GM21528 (cell line): Measurements from ENCODE around the gene C20orf202.
"Not testable (repeated sequence)": the region's sequence is repeated elsewhere in the genome, so short reads cannot be mapped to it uniquely, and the experiment has no call there.

Experiments
- ATAC-seq: cut with Tn5 transposase; IDR thresholded peaks from one replicate; pipeline ENCODE4 v1.9.1; 2021; ENCODE audit warnings: mild to moderate bottlenecking, moderate library complexity; ENCODE audit not compliant: unreplicated experiment, low FRiP score

The C20orf202 gene

DNA sequence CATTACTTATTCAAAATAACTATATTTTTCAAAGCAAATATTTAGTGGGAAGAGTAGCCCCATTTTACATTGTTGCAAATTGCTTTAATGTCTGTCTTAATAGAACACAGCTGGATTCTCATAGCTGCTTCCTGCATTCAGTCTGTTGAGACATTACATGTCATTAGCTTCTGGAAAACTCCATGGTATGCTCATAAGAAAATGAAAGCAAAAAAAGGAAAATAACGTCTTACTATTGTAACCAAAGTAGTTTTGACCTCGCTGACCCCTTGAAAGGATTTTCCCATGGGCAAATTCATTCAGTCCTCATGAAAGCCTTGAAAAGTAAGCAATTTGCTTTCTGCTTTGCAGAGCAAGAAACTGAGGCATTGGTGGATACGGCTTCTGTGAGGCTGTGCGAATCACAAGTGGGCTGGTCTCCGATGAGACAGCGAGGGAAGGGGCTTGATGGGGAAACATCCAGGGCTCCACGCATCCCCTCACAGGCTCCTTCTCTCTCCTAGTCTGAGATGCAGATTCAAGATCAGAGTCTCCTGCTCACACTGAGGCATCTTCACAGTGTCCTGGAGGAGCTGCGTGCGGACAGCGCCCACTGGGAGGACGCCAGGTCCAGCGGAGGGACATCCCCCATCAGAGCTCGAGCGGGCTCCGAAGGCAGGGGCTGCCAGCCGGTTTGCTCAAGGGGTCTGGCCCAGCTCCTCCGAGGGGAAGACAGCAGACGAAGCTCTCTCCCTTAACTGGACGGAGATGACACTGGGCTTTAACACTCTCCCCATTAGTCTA, 3.3 kb downstream of the C20orf202 start:
- ATAC-seq, result no peak

DNA sequence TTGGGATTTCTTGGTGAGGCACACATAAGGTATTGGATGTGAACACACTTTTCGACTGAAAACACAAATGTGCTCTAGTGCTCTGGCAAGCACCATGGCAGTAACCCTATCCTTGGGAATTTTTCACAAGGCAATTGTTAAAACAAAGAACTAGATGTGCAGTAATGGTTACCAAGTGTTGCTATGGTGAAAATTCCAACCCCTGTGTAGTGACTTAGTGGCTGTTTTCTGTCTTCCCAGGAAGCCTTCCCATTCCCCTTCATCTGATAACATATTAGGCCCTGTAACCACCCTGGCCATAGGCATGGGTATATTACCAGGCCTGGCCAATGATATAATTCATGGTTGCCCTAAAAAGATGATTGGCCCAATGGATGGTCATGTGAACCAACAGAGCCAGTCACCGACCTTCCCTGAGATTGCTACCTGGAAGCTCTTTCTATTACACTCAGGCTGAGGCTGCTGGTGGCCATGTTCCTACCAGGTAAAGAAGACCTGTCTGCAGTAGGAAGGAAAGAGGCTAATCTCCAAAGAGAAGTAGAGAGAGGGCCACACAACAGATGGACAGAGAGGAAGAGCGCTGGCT, 4.1 kb downstream of the C20orf202 start:
- ATAC-seq, result no peak

DNA sequence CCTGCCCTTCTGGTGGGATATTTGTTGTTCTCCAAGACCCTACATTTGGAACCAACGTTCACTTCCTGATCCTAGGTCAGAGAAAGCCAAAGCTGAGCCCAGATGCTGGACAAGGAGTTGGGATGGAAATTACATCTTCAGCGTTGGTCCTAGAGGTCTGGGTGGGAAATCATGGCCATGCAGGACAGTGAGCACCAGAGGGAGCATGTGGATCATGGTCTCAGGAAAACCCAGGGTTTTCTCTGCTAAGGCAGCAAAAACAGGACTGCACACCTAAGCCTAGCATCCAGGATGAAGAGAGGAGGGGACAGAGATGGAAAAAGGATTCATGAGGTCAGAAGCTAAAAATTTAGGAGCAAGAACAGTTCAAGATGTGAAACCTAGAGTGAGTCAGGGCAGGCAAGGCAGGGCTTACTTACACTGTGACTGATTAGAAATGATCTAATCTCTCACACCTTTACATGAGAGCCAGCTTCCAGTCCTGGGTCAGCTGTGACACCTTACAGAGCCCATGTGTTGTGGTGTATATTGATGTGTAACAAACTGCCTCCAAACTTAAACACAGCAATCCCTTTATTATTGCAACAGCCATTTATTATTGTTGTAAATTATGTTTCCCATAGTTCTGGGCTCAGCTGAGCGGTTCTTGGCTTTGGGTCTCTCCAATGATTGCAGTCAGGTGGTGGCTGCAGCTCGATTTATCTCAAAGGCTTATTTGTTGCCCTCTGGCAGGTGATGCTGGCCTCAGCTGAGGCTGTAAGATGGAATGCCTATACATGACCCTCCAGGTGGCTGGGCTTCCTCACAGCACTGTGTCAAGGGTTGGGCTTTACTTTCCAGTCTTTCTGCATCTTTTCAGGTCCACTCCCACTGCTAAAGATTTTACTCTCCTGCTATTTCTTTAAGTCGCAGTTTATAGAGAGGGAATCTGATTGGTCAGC, 6.5 kb downstream of the C20orf202 start:
- ATAC-seq, result no peak

- ATAC-seq, result no peak
Observed at GRCh38 chr20:1210501-1210900, 7.2 kb downstream of the C20orf202 start.

GRCh38 chr20:1212023-1212422, 8.8 kb downstream of the C20orf202 start:
- no peak for ATAC-seq

DNA sequence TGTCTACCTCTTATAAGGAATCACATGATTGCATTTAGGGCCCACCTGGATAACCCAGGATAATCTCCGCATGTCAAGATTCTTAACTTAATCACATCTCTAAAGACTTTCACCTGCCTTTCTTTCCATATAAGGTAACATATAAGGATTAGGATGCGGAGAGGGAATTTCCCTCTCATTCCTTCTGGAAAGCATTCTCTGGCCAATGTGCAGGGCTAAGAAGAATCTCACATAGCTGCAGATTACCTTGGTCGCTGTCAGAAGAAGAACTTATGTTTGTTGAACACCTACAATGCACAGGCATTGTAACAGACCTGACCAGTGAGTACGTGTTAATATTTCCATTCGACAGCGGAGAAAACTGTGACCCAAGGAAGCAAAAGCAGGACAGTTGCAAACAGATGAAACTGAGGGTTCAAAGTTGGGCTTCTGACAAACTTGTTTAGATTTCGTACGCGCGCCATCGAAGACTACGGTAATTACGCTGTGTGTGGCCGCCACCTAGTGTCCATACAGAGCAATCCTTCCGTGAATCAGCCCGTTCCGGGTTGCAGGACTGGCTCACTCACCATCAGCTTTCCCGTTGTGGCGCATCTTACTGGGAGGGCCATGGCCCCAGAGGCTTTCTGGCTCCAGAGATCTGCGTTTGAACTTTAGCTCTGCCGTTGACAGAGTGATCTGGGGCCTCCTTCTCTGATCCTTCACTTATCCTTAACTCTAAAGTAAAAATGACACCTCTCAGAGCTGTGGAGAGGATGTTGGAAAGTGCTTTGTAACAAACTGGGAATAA, 9.5 kb downstream of the C20orf202 start:
- no peak for ATAC-seq

DNA sequence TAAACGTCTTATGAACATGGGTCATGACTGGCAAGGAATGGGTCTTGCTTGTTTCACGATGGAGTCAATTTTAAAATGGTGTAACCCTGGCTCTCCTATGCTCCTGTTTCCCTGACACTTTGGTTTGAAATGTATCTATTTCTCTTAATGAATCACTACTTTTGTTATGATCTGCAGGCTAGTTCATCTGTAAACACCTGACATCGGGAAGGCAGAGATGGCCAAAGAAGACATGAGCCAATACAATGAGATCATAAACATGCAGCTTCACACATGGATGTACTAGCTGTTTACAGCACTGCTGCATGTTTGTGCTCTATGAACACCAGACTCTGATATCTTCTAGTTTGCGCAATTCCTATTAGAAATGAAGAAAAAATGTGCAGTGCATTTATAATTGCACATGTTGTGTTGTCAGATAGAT, 11.6 kb downstream of the C20orf202 start:
- ATAC-seq, result no peak

- ATAC-seq, result no peak
Observed at GRCh38 chr20:1215386-1216170, 12.3 kb downstream of the C20orf202 start.

GRCh38 chr20:1216527-1217427, 13.5 kb downstream of the C20orf202 start:
- not testable (repeated sequence) for ATAC-seq

- not testable (repeated sequence) for ATAC-seq
Observed at GRCh38 chr20:1222750-1223149, 19.5 kb downstream of the C20orf202 start.

DNA sequence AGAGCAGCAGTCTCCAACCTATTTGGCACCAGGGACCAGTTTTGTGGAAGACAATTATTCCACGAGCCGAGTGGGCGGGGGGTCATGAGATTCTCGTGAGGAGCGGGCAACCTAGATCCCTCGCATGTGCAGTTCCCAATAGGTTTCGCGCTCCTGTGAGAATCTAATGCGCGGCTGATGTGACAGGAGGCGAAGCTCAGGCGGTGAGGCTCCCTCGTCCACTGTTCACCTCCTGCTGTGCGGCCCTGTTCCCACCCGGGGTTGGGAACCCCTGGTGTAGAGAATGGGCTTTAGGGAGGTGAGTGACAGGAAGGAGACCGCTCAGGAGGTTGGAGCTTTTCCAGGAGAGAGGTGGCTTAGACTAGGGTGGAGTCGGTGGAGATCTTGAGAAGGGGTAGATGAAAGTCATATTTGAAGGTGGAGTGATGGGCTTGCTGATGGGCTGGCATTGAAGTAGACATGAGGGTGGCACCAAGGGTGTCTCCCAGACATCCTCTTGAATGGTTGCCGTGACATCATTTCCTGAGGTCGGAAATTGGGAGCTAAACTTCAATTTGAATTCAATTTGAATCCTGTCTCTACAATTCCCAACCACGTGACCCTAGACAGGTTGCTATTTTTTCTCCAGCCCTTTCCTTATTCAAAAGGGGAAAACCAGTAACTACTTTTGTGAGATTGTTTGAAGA, 21.1 kb downstream of the C20orf202 start:
- no peak for ATAC-seq

DNA sequence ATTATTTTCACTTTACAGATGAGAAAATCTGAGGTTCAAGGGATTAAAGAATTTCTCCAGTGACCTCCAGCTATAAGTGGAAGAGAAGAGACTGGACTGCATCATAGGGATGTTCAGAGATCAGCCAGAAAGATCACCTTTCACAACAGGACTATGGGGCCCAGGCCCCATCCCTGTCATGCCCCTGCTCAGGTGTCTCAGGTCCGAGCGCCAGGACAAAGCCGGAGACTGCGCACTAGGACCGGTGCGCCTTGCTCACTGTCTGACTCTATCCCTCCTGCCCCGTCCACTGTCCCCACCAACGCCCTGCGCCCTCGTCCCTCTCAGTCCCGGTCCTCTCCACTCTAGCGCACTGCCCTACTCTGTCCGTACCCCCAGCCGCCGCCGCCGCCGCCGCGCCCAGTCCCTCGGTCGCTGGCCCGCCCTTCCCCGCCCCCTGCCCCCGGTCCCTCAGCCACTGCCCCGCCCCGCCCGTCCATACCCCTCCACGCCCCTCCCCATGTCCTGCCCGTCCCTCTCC, 22.1 kb downstream of the C20orf202 start:
- ATAC-seq, result no peak

DNA sequence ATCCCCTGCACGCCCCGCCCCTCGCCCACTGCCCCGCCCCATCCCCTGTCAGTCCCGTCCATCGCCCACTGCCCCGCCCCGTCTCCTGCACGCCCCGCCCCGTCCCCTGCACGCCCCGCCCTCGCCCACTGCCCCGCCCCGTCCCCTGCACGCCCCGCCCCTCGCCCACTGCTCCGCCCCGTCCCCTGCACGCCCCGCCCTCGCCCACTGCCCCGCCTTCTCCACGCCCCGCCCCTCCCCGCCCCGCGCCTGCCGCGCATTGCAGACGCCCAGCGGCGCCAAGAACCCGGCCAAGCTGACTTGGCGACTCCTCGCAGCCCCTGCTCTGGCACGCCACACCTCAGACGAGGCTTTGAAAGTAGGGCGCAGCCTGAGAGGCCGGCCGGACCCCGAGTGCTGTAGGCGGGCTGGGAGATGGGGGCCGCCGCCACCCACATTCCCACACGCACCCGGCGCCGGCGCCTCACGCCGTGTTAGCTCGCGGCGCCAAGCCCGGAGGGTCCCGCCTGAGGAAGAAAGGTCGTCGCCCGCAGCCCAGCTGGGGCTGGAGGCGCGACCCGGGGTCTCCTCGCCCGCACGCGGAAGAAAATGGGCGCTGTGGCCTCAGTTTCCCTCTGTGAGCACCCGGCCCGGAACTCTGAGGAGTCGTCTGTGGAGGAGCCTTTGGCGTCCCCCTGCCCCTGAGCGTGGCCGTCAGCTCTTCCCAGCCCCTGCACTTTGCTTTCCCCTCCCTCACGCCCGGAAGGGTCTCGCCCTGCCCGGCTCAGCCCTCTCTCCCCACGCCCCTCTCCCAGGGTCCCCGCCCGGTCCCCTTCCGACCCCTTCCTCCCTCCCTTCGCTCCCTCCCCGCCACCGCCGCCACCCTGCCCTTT, 22.8 kb downstream of the C20orf202 start, which contains the start of gene RAD21L1:
Gene RAD21L1 (plus strand): TSS at position 262 of the 872 bp plus-strand sequence. CDS start 2,410 bp downstream, outside the sequence.
- no peak for ATAC-seq

- no peak for ATAC-seq
Observed at GRCh38 chr20:1229541-1229940, 26.3 kb downstream of the C20orf202 start.

DNA sequence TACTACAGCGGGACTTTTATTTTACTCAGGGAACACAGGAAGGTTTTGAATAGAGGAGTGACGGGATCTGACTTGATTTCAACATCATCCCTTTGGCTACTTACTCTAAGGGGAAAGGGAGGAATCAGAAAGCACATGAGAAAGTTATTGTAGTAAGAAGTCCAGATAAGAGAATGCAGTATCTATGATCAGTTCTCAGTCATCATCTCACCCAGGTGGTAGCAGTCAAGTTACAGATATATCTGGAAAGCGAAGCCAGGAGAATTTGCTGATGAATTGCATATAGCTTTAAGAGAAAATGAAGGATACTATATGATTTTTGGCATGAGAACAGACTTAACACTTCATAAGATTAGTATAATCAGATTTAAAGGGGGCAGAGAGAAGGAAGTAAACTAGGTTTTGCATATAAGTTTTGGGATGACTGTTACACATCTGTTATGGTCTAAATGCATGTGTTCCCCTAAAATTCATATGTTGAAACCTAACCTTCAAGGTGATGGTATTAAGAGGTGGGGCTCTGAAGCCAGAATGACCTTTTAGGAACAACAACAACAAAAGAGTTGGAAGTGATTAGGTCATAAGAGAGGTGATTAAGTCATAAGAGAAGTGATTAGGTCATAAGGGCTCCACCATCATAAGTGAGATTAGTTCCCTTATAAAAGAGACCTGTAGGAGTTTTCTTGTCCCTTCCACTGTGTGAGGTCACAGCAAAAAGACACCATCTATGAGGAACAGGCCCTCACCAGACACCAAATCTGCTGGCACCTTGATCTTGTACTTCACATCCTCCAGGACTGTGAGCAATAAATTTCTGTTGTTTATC, 29.2 kb downstream of the C20orf202 start:
- no peak for ATAC-seq

- ATAC-seq, result no peak
Observed at GRCh38 chr20:1240549-1240948, 37.3 kb downstream of the C20orf202 start.
